ENCODE measurements around the gene GDAP1L1.

GRCh38 chr20:44248410-44248759 is 1.3 kb downstream of the GDAP1L1 start:
- TF ChIP-seq CTCF (conservative IDR thresholded peaks at IDR 0.05; ENCODE audit: low read depth, low read length): no peak
- no peak for TF ChIP-seq EZH2 (IDR thresholded peaks at IDR 0.05; ENCODE audit: borderline replicate concordance, low read depth, low read length, poor library complexity, severe bottlenecking)

All from A673 (cell line).